Measurements from ENCODE around the gene TNKS2. TPM values are rescaled to one million over a fixed set of nuclear protein-coding genes. Genes with fewer than 3 reads are reported as not detected.

Gene TNKS2
- total and polyA plus RNA-seq, 4 donors: 35.3 to 91.9 (median 49.2) TPM

- 80% methylated on average over 1 of the region's 1 CpG for WGBS (ENCODE audit: insufficient coverage)
Observed at GRCh38 chr10:91771907-91772306, 26.3 kb upstream of the TNKS2 start.

DNA sequence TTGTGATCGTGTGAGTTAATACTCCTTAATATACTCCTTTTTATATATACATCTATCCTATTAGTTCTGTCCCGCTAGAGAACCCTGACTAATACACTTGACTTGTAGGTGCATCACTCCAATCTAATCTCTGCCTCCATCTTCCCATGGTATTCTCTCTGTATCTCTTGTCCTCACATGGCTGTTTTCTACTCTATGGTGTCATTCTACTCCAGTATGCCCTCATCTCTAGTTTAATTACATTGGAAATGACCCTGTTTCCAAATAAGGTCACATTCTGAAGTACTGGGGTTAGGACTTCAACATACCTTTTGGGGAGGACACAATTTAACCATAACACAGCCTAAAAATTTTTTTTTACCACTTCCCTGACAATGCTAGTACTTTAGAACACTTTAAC, 25.8 kb upstream of the TNKS2 start:
- Histone ChIP-seq H3K4me1 (ENCODE audit: control insufficient read depth, insufficient read depth, low read length) (no peaks in the 10 kb centered on the region), H3K9me3 (ENCODE audit: control insufficient read depth, insufficient read depth, low read length) (no peaks in the 10 kb centered on the region), H3K4me3 (ENCODE audit: low read depth, low read length) (no peak overlapping the region), H3K36me3 (ENCODE audit: control insufficient read depth, insufficient read depth, low read length) (no peaks in the 10 kb centered on the region), H3K27me3 (ENCODE audit: control insufficient read depth, insufficient read depth, low read length) (no peaks in the 10 kb centered on the region), H3K27ac (ENCODE audit: low read depth, low read length) (no peak overlapping the region)
- no peak for DNase-seq (ENCODE audit: low read depth in 4 of 6, low spot score in 6 of 6)
- 92% methylated on average over 1 of the region's 2 CpGs for WGBS (ENCODE audit: insufficient coverage)

More at GRCh38 chr10:91771907-91772306, 26.3 kb upstream of the TNKS2 start:
- no peaks in the 10 kb centered on the region for H3K9me3 ChIP-seq (ENCODE audit: control insufficient read depth, insufficient read depth, low read length)
- no peaks in the 10 kb centered on the region for H3K36me3 ChIP-seq (ENCODE audit: control insufficient read depth, insufficient read depth, low read length)
- H3K27me3 ChIP-seq (ENCODE audit: control insufficient read depth, insufficient read depth, low read length): no peaks in the 10 kb centered on the region
- H3K4me3 ChIP-seq (ENCODE audit: low read depth, low read length): no peak overlapping the region
- no peaks in the 10 kb centered on the region for H3K4me1 ChIP-seq (ENCODE audit: control insufficient read depth, insufficient read depth, low read length)
- no peak overlapping the region for H3K27ac ChIP-seq (ENCODE audit: low read depth, low read length)
- DNase-seq (ENCODE audit: low read depth in 4 of 6, low spot score in 6 of 6): no peak

DNA sequence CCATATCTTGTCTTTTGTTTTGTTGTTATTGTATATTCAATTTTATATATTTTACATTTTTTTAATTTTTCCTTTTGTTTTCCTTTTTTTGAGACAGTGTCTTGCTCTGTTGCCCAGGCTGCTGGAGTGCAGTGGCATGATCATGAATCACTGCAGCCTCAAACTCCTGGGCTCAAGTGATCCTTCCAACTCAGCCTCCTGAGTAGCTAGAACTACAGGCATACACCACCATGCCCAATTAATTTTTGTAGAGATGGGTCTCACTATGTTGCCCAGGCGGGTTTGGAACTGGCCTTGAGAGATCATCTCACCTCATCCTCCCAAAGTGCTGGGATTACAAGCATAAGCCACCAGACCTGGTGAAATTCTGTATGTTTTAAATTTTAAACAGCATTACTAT, 25.4 kb upstream of the TNKS2 start:
- no peak overlapping the region for H3K4me3 ChIP-seq (ENCODE audit: low read depth, low read length)
- H3K27ac ChIP-seq (ENCODE audit: low read depth, low read length): no peak overlapping the region
- no peaks in the 10 kb centered on the region for H3K9me3 ChIP-seq (ENCODE audit: control insufficient read depth, insufficient read depth, low read length)
- WGBS (ENCODE audit: insufficient coverage): no CpG with 5 or more reads among the region's 1 CpG
- H3K36me3 ChIP-seq (ENCODE audit: control insufficient read depth, insufficient read depth, low read length): no peaks in the 10 kb centered on the region
- no peaks in the 10 kb centered on the region for H3K4me1 ChIP-seq (ENCODE audit: control insufficient read depth, insufficient read depth, low read length)
- H3K27me3 ChIP-seq (ENCODE audit: control insufficient read depth, insufficient read depth, low read length): no peaks in the 10 kb centered on the region
- no peak for DNase-seq (ENCODE audit: low read depth in 4 of 6, low spot score in 6 of 6)

DNA sequence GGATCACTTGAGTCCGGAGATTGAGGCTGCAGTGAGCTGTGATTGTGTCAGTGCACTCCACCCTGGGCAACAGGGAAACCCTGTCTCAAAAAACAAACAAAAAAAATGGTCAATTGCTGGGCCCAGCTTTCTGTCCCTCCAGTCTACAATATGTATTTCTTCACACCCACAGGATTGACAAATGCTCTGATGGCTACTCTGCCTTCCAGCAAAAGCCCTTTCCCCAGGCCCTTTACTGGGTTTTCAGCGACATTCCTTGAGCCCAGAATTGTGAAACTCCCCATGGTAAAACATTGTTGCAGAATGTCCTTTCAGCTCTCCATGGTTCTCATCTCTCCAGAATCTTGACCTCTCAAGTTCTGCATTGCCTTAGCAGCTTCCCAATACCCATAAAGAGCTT, 23.7 kb upstream of the TNKS2 start:
- WGBS (ENCODE audit: insufficient coverage): 95% methylated on average over 2 of the region's 2 CpGs
- no peak overlapping the region for H3K4me3 ChIP-seq (ENCODE audit: low read depth, low read length)
- H3K4me1 ChIP-seq (ENCODE audit: control insufficient read depth, insufficient read depth, low read length): no peaks in the 10 kb centered on the region
- no peaks in the 10 kb centered on the region for H3K9me3 ChIP-seq (ENCODE audit: control insufficient read depth, insufficient read depth, low read length)
- H3K27me3 ChIP-seq (ENCODE audit: control insufficient read depth, insufficient read depth, low read length): no peaks in the 10 kb centered on the region
- H3K27ac ChIP-seq (ENCODE audit: low read depth, low read length): no peak overlapping the region
- H3K36me3 ChIP-seq (ENCODE audit: control insufficient read depth, insufficient read depth, low read length): no peaks in the 10 kb centered on the region
- no peak for DNase-seq (ENCODE audit: low read depth in 4 of 6, low spot score in 6 of 6)

DNA sequence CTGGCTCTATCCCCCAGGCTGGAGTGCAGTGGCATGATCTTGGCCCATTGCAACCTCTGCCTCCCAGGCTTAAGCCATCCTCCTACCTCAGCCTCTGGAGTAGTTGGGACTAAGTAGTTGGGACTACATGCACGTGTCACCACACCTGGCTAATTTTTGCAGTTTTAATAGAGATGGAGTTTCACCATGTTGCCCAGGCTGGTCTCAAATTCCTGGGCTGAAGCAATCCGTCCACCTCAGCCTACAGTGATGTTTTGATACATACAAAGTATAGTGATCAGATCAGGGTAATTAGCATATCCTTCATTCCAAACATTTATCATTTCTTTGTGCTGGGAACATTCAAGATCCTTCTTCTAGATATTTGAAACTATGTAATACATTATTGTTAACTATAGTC, 22.5 kb upstream of the TNKS2 start:
- Histone ChIP-seq H3K36me3 (ENCODE audit: control insufficient read depth, insufficient read depth, low read length) (no peaks in the 10 kb centered on the region), H3K9me3 (ENCODE audit: control insufficient read depth, insufficient read depth, low read length) (no peaks in the 10 kb centered on the region), H3K4me3 (ENCODE audit: low read depth, low read length) (no peak overlapping the region), H3K4me1 (ENCODE audit: control insufficient read depth, insufficient read depth, low read length) (no peaks in the 10 kb centered on the region), H3K27ac (ENCODE audit: low read depth, low read length) (no peak overlapping the region), H3K27me3 (ENCODE audit: control insufficient read depth, insufficient read depth, low read length) (no peaks in the 10 kb centered on the region)
- no CpG with 5 or more reads among the region's 2 CpGs for WGBS (ENCODE audit: insufficient coverage)
- DNase-seq (ENCODE audit: low read depth in 4 of 6, low spot score in 6 of 6): no peak

DNA sequence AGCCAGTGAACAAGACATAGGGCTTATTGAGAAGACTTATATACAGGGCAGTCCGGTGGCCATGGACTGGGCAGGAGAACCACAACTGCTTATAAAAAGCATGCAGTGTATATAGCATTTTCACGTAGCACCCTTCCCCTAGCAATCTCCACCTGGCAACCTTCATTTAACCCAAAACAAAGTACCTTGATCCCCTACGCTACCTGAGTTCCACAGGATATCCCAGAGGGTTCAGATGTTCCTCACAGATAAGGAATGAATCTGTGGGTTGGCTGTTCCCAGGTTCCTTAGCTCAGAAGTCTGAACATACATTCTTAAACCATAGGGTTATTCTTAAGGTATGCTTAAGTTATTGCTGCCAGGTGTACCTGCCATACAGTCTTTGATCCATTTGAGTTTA, 22.0 kb upstream of the TNKS2 start:
- no peak overlapping the region for H3K27ac ChIP-seq (ENCODE audit: low read depth, low read length)
- no peak for DNase-seq (ENCODE audit: low read depth in 4 of 6, low spot score in 6 of 6)
- H3K4me1 ChIP-seq (ENCODE audit: control insufficient read depth, insufficient read depth, low read length): no peaks in the 10 kb centered on the region
- no peak overlapping the region for H3K4me3 ChIP-seq (ENCODE audit: low read depth, low read length)
- H3K36me3 ChIP-seq (ENCODE audit: control insufficient read depth, insufficient read depth, low read length): no peaks in the 10 kb centered on the region
- H3K9me3 ChIP-seq (ENCODE audit: control insufficient read depth, insufficient read depth, low read length): no peaks in the 10 kb centered on the region
- WGBS (ENCODE audit: insufficient coverage): 100% methylated on average over 1 of the region's 3 CpGs
- H3K27me3 ChIP-seq (ENCODE audit: control insufficient read depth, insufficient read depth, low read length): no peaks in the 10 kb centered on the region

DNA sequence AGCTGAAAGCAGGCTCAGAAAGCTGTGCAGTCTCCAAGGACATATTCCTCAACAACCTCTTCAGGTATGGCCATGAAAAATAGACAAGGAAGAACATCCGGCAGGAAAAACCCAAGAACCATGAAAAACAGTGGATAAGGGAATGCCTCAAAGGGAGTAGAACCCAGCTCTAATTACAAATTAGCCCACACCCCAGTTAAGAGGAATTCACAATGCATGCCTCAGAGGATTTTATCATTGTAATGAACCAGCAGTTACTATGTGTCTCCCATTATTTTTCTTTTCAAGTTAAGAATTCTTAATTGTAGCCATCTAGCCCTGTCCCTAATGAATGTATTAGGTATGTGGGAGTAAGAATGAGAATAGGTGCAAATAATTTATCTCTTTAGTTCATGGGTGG, 19.7 kb upstream of the TNKS2 start:
- Histone ChIP-seq H3K36me3 (ENCODE audit: control insufficient read depth, insufficient read depth, low read length) (no peaks in the 10 kb centered on the region), H3K9me3 (ENCODE audit: control insufficient read depth, insufficient read depth, low read length) (no peaks in the 10 kb centered on the region), H3K27me3 (ENCODE audit: control insufficient read depth, insufficient read depth, low read length) (no peaks in the 10 kb centered on the region), H3K4me3 (ENCODE audit: low read depth, low read length) (no peak overlapping the region), H3K27ac (ENCODE audit: low read depth, low read length) (no peak overlapping the region), H3K4me1 (ENCODE audit: control insufficient read depth, insufficient read depth, low read length) (no peaks in the 10 kb centered on the region)
- DNase-seq (ENCODE audit: low read depth in 4 of 6, low spot score in 6 of 6): no peak
- WGBS (ENCODE audit: insufficient coverage): 80% methylated on average over 1 of the region's 1 CpG

DNA sequence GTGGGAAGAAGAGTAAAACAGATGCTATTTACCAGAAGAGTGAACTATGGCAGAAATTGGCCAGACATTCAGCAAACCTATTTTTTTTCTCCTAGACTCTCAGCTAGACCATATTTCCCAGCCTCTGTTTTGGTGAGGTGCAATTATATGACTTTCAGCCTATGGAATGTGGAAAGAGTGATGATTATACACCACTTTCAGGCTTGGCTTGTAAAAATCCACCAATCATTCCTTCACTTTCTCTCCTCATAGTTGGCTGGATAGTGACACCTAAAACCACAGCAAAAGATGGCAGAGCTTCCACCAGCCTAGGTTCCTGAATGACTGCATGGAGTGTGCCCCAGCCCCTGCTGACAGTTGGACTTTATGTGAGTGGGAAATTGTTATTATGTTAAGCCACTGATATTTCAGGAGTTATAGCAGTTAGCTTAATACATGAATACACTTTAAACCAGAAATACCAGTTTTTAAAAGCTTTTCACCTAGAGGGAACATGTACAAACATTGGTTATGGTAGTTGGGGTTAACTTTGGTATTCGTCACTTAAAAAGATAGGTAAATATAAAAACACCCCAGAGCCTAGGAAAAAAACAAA, 19.1 kb upstream of the TNKS2 start:
- no CpG with 5 or more reads among the region's 1 CpG for whole genome bisulfite sequencing (ENCODE audit: insufficient coverage)
- Histone ChIP-seq H3K27ac (ENCODE audit: low read depth, low read length) (no peak overlapping the region), H3K9me3 (ENCODE audit: control insufficient read depth, insufficient read depth, low read length) (no peaks in the 10 kb centered on the region), H3K27me3 (ENCODE audit: control insufficient read depth, insufficient read depth, low read length) (no peaks in the 10 kb centered on the region), H3K4me1 (ENCODE audit: control insufficient read depth, insufficient read depth, low read length) (no peaks in the 10 kb centered on the region), H3K4me3 (ENCODE audit: low read depth, low read length) (no peak overlapping the region), H3K36me3 (ENCODE audit: control insufficient read depth, insufficient read depth, low read length) (no peaks in the 10 kb centered on the region)
- DNase-seq (ENCODE audit: low read depth in 4 of 6, low spot score in 6 of 6): no peak

DNA sequence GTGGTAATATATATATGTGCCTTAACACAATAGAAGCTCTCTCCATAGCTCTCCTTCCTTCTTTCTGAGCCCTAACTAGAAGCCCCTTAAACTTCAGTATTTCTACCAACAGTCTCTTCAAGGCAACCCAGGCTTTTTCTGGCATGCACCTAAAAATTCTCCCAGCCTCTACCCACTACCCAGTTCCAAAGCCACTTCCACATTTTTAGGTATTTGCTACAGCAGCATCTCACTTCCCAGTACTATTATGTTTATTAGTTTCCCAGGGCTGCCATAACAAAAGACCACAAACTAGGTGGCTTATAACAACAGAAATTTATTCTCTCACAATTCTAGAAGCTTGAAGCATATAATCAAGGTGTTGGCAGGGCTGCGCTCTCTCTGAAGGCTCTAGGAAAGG, 15.7 kb upstream of the TNKS2 start:
- WGBS (ENCODE audit: insufficient coverage): no CpG with 5 or more reads among the region's 1 CpG
- Histone ChIP-seq H3K4me3 (ENCODE audit: low read depth, low read length) (no peak overlapping the region), H3K36me3 (ENCODE audit: control insufficient read depth, insufficient read depth, low read length) (no peaks in the 10 kb centered on the region), H3K27ac (ENCODE audit: low read depth, low read length) (no peak overlapping the region), H3K4me1 (ENCODE audit: control insufficient read depth, insufficient read depth, low read length) (no peaks in the 10 kb centered on the region), H3K27me3 (ENCODE audit: control insufficient read depth, insufficient read depth, low read length) (no peaks in the 10 kb centered on the region), H3K9me3 (ENCODE audit: control insufficient read depth, insufficient read depth, low read length) (no peaks in the 10 kb centered on the region)
- DNase-seq (ENCODE audit: low read depth in 4 of 6, low spot score in 6 of 6): no peak

GRCh38 chr10:91785830-91786229, 12.4 kb upstream of the TNKS2 start:
- Histone ChIP-seq H3K9me3 (ENCODE audit: control insufficient read depth, insufficient read depth, low read length) (no peaks in the 10 kb centered on the region), H3K4me1 (ENCODE audit: control insufficient read depth, insufficient read depth, low read length) (no peaks in the 10 kb centered on the region), H3K4me3 (ENCODE audit: low read depth, low read length) (no peak overlapping the region), H3K36me3 (ENCODE audit: control insufficient read depth, insufficient read depth, low read length) (no peaks in the 10 kb centered on the region), H3K27ac (ENCODE audit: low read depth, low read length) (no peak overlapping the region), H3K27me3 (ENCODE audit: control insufficient read depth, insufficient read depth, low read length) (no peaks in the 10 kb centered on the region)
- no peak for DNase-seq (ENCODE audit: low read depth in 4 of 6, low spot score in 6 of 6)
- WGBS (ENCODE audit: insufficient coverage): no CpG with 5 or more reads among the region's 1 CpG
